HepG2 (cell line): ENCODE data around the gene MGAT2. TPM values are rescaled to one million over a fixed set of nuclear protein-coding genes. Genes with fewer than 3 reads are reported as not detected.

Experiments
- CBX2 ChIP-seq, 2 experiments: fragments of 200-600 bp in 1 of 2; sonication (generic); formaldehyde crosslinking in 1 of 2; IDR thresholded peaks; 2 replicates each; pipeline versions ENCODE4 v1.7.0 to v1.8.1; 2018 to 2022; ENCODE audit warnings: low read depth in 2 of 2, low read length in 1 of 2, mild to moderate bottlenecking in 1 of 2, missing genetic modification reagents in 1 of 2
- EZH2 ChIP-seq: conservative IDR thresholded peaks from 2 replicates; pipeline ENCODE4 v1.6.1; 2012; ENCODE audit warnings: mild to moderate bottlenecking, low read depth, low read length, moderate library complexity
- FOXA1 ChIP-seq, 2 experiments: fragments of 450-650 bp in 1 of 2; sonication (generic) in 1 of 2; formaldehyde crosslinking in 1 of 2; IDR thresholded peaks; 2 replicates each; pipeline versions ENCODE4 v1.4.0 to v1.6.1; 2016 to 2020; ENCODE audit warnings: missing genetic modification reagents in 1 of 2
- MAF1 ChIP-seq: sonication (generic); formaldehyde crosslinking; IDR thresholded peaks from 2 replicates; pipeline ENCODE4 v1.5.0; 2020; ENCODE audit warnings: missing genetic modification reagents, borderline replicate concordance
- MEF2D ChIP-seq: sonication (generic); formaldehyde crosslinking; IDR thresholded peaks from 2 replicates; pipeline ENCODE4 v1.5.1; 2020; ENCODE audit warnings: mild to moderate bottlenecking, missing genetic modification reagents
- NCOA1 ChIP-seq: sonication (generic); formaldehyde crosslinking; IDR thresholded peaks from 2 replicates; pipeline ENCODE4 v1.9.0; 2021; ENCODE audit warnings: missing genetic modification reagents
- WIZ ChIP-seq: sonication (generic); formaldehyde crosslinking; IDR thresholded peaks from 2 replicates; pipeline ENCODE4 v1.5.1; 2020; ENCODE audit warnings: mild to moderate bottlenecking, missing genetic modification reagents
- ZNF335 ChIP-seq: sonication (generic); formaldehyde crosslinking; IDR thresholded peaks from 2 replicates; pipeline ENCODE4 v1.4.0; 2020; ENCODE audit warnings: missing genetic modification reagents
- ZNF563 ChIP-seq: sonication (generic); formaldehyde crosslinking; IDR thresholded peaks from 2 replicates; pipeline ENCODE4 v1.8.0; 2022; ENCODE audit warnings: mild to moderate bottlenecking, moderate library complexity, missing genetic modification reagents
- ZNF672 ChIP-seq: sonication (generic); formaldehyde crosslinking; IDR thresholded peaks from 2 replicates; pipeline ENCODE4 v1.8.1; 2022; ENCODE audit warnings: missing genetic modification reagents
- ZNF720 ChIP-seq: sonication (generic); formaldehyde crosslinking; IDR thresholded peaks from 2 replicates; pipeline ENCODE4 v1.4.0; 2020; ENCODE audit warnings: missing genetic modification reagents
- polyA plus RNA-seq, 8 experiments: library from polyadenylated mRNA; depleted of rRNA in 3 of 8; stranded (reverse) in 7 of 8; unstranded in 1 of 8; fragments of >200 nt; fragmentation: Illumina TruSeq in 4 of 8; extraction: Trizol in 4 of 8; gene quantifications; 2 replicates each; pipeline versions ENCODE4 v1.2.1 to v1.2.3, GENCODE V29; 2011 to 2016; ENCODE audit warnings: low read depth in 4 of 8, missing spikeins in 1 of 8, mixed read lengths in 1 of 8; ENCODE audit not compliant: insufficient read depth in 1 of 8
- total RNA-seq, 5 experiments: library from RNA; depleted of rRNA; stranded (reverse); fragments of >200 nt; fragmentation: Illumina TruSeq; extraction: Trizol; gene quantifications; 2 replicates each; pipeline ENCODE4 v1.2.3, GENCODE V29; 2016; ENCODE audit warnings: low read depth in 1 of 5
- TF ChIP-seq, protein P1 (sequence below): sonication (generic); formaldehyde crosslinking; IDR thresholded peaks from 2 replicates; pipeline ENCODE4 v1.5.0; 2020; ENCODE audit warnings: missing genetic modification reagents
- TF ChIP-seq, protein P2 (sequence below): sonication (generic); formaldehyde crosslinking; IDR thresholded peaks from 2 replicates; pipeline ENCODE4 v1.5.1; 2020; ENCODE audit warnings: mild to moderate bottlenecking, missing genetic modification reagents, moderate library complexity
- TF ChIP-seq, protein P3 (sequence below): sonication (generic); formaldehyde crosslinking; IDR thresholded peaks from 2 replicates; pipeline ENCODE4 v1.5.1; 2020; ENCODE audit warnings: mild to moderate bottlenecking, missing genetic modification reagents
- TF ChIP-seq, protein P4 (sequence below): sonication (generic); formaldehyde crosslinking; IDR thresholded peaks from 2 replicates; pipeline ENCODE4 v1.4.0; 2020; ENCODE audit warnings: low read depth, mild to moderate bottlenecking, missing genetic modification reagents
- TF ChIP-seq, protein P5 (sequence below): sonication (generic); formaldehyde crosslinking; IDR thresholded peaks from 2 replicates; pipeline ENCODE4 v1.8.0; 2022; ENCODE audit warnings: mild to moderate bottlenecking, missing genetic modification reagents, moderate library complexity
- TF ChIP-seq, protein P6 (sequence below): sonication (generic); formaldehyde crosslinking; IDR thresholded peaks from 2 replicates; pipeline ENCODE4 v1.5.0; 2020; ENCODE audit warnings: mild to moderate bottlenecking, missing genetic modification reagents

MGAT2 gene
- total and polyA plus RNA-seq, 2 of the 13 experiments (the other 11 are each of a cell fraction or from before 2014, with no cell fraction given), result 12.9 to 51.9 TPM

DNA sequence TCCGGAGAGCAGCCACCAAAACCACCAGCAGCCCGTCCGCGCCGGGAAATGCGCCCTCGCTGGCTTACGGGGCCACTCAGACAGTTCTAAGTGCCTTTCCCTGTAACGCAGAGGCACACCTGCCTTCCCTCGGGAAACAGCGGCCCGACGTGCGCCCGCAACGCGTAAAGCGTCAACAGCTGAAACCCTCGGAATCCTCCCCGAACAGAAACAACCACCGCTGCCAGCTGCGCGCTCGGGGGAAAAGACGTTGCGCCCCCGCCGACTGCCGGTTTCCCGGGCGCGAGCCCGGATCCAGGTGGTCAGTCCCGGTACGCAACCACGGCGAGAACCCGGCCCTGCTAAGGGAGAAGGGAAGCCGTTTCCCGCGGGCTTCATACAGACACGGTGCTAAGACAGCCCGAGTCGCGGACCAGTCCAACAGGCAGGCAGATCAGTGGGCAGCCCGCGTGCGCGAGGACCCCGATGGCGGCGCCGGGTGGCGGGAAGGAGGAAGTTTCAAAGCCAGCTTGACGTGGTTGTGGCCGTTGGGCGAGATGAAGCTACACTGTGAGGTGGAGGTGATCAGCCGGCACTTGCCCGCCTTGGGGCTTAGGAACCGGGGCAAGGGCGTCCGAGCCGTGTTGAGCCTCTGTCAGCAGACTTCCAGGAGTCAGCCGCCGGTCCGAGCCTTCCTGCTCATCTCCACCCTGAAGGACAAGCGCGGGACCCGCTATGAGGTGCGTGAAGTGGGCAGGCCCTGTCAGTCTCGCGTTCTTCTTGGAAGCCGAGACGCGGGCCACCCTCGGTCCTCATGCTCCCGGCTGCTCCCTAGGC, 21.9 kb upstream of the MGAT2 start, which contains the start of gene LRR1 (continued):
- TF ChIP-seq NCOA1 (CRISPR knock-in tag) (peak; percentile 84; the same call in 1 of the 2 replicates), FOXA1 (IDR thresholded peaks at IDR 0.05) (no peak), FOXA1 (CRISPR knock-in tag; IDR thresholded peaks at IDR 0.05) (peak; percentile 36), EZH2 (no peak), ZNF563 (CRISPR knock-in tag) (peak; percentile 49; the same call in 1 of the 2 replicates), ZNF672 (0 out of 2 replicates have a peak, but pooled peaks have one; percentile 39), CBX2 (IDR thresholded peaks at IDR 0.05; ENCODE audit: low read depth, low read length) (no peak), CBX2 (CRISPR knock-in tag; IDR thresholded peaks at IDR 0.05; ENCODE audit: low read depth) (no peak), ZNF335 (CRISPR knock-in tag) (peak; percentile 100), WIZ (CRISPR knock-in tag) (no peak; the same call in 1 of the 2 replicates), ZNF720 (CRISPR knock-in tag) (no peak), MAF1 (CRISPR knock-in tag) (no peak; the same call in 1 of the 2 replicates), MEF2D (peak; percentile 86)
- TF ChIP-seq, protein P1, sequence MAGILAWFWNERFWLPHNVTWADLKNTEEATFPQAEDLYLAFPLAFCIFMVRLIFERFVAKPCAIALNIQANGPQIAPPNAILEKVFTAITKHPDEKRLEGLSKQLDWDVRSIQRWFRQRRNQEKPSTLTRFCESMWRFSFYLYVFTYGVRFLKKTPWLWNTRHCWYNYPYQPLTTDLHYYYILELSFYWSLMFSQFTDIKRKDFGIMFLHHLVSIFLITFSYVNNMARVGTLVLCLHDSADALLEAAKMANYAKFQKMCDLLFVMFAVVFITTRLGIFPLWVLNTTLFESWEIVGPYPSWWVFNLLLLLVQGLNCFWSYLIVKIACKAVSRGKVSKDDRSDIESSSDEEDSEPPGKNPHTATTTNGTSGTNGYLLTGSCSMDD (CRISPR knock-in tag), result no peak
- TF ChIP-seq, protein P2, sequence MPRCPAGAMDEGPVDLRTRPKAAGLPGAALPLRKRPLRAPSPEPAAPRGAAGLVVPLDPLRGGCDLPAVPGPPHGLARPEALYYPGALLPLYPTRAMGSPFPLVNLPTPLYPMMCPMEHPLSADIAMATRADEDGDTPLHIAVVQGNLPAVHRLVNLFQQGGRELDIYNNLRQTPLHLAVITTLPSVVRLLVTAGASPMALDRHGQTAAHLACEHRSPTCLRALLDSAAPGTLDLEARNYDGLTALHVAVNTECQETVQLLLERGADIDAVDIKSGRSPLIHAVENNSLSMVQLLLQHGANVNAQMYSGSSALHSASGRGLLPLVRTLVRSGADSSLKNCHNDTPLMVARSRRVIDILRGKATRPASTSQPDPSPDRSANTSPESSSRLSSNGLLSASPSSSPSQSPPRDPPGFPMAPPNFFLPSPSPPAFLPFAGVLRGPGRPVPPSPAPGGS (CRISPR knock-in tag), result peak; percentile 93; the same call in 1 of the 2 replicates
- TF ChIP-seq, protein P3, sequence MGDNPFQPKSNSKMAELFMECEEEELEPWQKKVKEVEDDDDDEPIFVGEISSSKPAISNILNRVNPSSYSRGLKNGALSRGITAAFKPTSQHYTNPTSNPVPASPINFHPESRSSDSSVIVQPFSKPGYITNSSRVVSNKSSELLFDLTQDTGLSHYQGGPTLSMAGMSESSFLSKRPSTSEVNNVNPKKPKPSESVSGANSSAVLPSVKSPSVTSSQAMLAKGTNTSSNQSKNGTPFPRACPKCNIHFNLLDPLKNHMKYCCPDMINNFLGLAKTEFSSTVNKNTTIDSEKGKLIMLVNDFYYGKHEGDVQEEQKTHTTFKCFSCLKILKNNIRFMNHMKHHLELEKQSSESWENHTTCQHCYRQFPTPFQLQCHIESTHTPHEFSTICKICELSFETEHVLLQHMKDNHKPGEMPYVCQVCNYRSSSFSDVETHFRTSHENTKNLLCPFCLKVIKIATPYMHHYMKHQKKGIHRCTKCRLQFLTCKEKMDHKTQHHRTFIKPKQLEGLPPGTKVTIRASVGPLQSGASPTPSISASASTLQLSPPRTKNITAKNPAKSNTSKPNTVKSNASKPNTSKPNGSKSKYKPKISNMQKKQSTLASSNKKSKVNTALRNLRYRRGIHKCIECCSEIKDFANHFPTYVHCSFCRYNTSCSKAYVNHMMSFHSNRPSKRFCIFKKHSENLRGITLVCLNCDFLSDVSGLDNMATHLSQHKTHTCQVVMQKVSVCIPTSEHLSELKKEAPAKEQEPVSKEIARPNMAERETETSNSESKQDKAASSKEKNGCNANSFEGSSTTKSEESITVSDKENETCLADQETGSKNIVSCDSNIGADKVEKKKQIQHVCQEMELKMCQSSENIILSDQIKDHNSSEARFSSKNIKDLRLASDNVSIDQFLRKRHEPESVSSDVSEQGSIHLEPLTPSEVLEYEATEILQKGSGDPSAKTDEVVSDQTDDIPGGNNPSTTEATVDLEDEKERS, result peak; percentile 92; the same call in 1 of the 2 replicates
- TF ChIP-seq, protein P4, sequence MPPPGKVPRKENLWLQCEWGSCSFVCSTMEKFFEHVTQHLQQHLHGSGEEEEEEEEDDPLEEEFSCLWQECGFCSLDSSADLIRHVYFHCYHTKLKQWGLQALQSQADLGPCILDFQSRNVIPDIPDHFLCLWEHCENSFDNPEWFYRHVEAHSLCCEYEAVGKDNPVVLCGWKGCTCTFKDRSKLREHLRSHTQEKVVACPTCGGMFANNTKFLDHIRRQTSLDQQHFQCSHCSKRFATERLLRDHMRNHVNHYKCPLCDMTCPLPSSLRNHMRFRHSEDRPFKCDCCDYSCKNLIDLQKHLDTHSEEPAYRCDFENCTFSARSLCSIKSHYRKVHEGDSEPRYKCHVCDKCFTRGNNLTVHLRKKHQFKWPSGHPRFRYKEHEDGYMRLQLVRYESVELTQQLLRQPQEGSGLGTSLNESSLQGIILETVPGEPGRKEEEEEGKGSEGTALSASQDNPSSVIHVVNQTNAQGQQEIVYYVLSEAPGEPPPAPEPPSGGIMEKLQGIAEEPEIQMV (CRISPR knock-in tag), result peak; percentile 95; the same call in 1 of the 2 replicates
- TF ChIP-seq, protein P5, sequence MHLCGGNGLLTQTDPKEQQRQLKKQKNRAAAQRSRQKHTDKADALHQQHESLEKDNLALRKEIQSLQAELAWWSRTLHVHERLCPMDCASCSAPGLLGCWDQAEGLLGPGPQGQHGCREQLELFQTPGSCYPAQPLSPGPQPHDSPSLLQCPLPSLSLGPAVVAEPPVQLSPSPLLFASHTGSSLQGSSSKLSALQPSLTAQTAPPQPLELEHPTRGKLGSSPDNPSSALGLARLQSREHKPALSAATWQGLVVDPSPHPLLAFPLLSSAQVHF (CRISPR knock-in tag), result peak; percentile 81; the same call in 1 of the 2 replicates
- TF ChIP-seq, protein P6, sequence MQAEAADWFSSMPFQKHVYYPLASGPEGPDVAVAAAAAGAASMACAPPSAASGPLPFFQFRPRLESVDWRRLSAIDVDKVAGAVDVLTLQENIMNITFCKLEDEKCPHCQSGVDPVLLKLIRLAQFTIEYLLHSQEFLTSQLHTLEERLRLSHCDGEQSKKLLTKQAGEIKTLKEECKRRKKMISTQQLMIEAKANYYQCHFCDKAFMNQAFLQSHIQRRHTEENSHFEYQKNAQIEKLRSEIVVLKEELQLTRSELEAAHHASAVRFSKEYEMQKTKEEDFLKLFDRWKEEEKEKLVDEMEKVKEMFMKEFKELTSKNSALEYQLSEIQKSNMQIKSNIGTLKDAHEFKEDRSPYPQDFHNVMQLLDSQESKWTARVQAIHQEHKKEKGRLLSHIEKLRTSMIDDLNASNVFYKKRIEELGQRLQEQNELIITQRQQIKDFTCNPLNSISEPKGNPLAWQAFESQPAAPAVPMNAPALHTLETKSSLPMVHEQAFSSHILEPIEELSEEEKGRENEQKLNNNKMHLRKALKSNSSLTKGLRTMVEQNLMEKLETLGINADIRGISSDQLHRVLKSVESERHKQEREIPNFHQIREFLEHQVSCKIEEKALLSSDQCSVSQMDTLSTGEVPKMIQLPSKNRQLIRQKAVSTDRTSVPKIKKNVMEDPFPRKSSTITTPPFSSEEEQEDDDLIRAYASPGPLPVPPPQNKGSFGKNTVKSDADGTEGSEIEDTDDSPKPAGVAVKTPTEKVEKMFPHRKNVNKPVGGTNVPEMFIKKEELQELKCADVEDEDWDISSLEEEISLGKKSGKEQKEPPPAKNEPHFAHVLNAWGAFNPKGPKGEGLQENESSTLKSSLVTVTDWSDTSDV, result no peak
